ENCODE measurements around the gene DACT2. TPM values are rescaled to one million over a fixed set of nuclear protein-coding genes. Genes with fewer than 3 reads are reported as not detected.
"Not testable (repeated sequence)": the region's sequence is repeated elsewhere in the genome, so short reads cannot be mapped to it uniquely, and the experiment has no call there.

DACT2 gene
- polyA plus RNA-seq, 1 donor = 1.6 TPM

DNA sequence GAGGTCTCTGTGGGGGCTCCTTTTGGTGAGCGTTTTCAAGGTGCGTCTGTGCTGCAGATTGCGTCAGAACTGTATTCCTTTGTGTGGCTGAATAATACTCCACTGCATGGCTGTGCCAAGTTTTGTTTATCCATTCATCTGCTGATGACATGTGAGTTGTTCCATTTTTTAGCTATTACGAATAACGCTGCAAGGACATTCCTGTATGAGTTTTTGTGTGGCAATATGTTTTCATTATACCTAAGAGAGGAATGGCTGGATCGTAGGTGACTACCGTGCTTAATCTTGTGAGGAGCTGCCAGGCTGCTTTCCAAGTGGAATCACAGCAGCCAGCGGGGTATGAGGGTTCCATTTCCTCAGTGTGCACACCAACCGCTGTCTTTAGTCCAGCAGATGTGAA, 1.1 kb upstream of the DACT2 start:
- no peak for DNase-seq

DNA sequence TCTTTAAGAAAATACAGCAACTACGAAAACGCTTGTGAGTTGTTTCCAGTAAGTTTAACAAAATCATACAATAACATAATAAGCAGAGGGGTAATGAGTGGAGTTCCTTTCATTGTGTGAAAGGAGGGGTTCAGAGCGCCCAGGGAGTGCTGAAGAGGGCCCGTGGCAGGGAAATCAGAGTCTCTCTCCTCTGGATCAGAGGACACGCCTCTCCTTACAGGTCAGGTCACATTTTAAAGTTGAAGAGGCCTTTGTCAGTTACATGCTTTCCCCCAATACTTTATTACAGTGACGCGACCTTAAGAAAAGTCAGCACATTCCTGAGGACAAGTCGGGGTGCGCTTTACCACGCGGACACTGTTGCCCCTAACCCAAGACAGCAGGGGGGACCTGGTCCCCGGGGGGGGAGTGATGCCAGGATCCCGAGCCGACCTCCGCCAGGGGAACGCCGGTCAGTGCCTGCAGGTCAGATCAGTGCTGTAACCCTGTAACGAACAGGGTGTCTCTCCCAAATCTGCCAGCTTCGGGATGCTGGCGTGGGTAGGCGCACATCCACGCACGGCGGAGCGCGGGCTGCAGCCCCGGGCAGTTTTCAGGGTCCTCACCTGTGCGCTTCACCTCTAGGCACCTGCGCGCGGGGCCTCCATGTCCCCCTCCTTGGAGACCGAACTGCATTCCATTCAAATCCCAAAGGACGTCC, 848 bp downstream of the DACT2 start:
- DNase-seq = no peak

DNA sequence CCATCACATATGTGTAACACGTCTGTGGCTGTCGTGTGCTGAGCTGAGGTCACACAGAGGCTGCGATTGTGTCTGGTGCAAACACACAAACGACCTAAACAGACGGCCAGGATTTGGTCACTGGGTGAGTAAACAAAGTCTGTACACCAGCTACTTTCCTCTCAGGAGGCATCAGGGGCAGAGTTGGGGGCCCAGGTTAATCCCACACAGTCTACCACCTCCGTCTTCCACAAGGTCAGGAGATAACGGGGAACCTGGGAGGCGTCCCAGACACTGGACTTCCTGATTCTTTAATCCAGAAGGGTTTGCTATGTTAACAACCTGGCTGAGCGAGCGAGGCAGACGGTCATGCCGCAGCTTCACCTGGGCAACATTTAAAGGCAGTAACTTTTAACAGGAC, 1.5 kb downstream of the DACT2 start:
- DNase-seq = no peak

DNA sequence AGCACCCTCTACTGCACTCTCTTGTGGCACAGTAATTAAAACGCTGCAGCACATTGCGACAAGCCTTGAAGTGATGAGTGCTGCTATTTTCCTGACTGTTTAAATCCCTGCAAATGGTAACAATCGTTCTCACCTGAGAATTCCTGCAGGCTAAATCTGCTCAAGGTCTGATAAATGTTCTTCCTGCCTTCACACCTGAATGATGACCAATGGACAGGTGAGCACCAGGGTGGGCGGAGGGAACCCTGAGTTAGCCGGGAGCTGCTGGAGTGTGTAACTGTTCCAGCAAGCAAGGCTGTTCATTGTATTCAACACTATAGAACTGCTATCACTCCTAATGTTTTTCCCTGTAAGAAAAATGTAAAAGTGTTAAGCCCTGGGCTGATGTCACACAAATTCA, 4.0 kb downstream of the DACT2 start:
- no peak for DNase-seq

DNA sequence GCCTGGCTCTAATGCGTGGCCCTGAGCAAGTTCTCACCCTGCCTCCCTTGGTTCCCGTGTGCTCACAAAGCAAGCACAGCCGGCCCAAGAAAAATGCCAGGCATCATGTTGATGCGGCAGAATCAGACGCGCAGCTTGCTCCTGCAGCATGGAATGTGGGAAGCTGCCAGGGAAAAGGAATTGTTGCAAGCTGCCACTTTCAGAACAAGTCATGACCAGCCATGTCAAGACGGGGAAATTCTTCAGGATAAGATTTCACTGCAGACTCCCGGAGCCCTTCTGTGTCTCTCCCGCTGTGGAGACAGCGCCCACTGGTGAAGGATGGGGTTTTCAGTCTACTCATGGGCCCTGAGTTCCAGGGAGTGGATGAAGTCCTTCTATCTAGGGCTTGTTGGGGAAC, 4.6 kb downstream of the DACT2 start:
- DNase-seq = peak; percentile 58

DNA sequence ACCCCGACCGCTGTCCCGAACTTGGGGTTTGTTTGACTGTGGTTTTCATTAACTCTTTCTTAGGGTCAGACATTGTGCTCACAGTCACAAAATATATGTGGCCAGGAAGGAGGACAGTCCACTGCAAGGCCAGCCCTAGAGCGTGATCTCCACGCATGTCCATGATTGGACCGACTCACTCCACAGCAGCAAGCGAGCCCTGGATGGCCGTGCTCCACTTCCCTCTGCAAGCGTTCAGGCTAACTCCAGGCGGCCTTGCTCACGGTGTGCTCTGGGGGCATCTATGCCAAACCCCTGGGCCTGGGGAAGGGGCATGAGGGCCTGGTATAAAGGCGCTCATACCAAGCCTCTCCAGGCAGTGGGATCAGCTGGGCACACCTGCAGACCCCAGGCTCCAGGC, 5.6 kb downstream of the DACT2 start:
- DNase-seq = no peak

GRCh38 chr6:168313431-168314011, 6.1 kb downstream of the DACT2 start:
- DNase-seq = no peak

DNA sequence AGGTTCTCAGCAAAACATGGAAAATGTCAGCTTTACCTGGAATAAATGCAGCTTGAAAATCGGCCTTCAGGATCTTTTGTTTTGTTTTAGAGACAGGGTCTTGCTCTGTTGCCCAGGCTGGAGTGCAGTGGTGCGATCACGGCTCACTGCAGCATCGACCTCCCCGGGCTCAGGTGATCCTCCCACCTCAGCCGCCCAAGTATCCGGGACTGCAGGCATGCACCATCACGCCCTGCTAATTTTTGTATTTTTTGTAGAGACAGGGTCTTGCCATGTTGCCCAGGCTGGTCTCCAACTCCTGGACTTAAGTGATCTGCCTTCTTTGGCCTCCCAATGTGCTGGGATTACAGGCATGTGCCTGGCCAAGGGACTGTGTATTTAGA, 7.5 kb downstream of the DACT2 start:
- not testable (repeated sequence) for DNase-seq

GRCh38 chr6:168311410-168312124, 8.0 kb downstream of the DACT2 start:
- DNase-seq = no peak

DNA sequence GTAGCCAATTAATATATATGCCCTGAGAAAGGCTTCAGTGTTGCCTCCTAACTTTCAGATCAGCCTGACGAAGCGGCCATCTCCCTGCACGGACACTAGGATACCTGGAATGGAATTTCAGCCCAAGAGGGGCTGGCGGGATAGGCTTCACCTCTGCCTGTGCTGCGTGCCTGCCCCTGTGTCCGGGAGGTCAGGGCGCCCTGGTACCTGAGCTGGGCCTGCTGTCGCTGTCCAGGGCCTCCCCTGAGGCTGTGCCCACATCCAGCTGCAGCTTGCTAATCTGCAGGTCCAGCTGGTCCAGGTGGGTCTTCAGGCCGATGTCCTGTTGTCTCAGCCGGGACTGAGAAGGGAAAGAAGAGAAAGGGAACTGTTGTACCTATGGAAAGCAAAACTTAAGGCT, 8.6 kb downstream of the DACT2 start:
- DNase-seq = no peak

- DNase-seq = no peak
These were observed 9.2 kb downstream of the DACT2 start for GRCh38 chr6:168310403-168310802.

DNA sequence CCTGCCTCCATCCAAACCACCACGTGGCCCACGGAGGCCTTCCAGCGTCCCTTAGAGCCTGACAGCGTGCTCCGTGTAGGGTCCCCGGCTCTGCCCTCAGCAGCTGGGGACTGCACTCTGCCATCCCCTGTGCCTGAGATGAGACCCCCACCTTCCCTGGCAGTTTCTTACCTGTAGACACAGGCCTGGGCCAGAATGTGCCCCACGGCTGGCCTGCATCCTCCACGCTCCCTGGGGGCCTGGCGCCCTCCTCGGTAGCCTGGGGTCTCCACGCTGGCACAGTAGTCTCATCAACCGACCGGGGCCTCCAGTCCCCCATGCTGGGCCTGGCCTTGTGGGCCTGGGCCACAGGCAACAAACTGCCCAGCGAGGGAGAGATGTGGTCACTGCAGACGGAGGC, 9.6 kb downstream of the DACT2 start:
- DNase-seq = no peak

DNA sequence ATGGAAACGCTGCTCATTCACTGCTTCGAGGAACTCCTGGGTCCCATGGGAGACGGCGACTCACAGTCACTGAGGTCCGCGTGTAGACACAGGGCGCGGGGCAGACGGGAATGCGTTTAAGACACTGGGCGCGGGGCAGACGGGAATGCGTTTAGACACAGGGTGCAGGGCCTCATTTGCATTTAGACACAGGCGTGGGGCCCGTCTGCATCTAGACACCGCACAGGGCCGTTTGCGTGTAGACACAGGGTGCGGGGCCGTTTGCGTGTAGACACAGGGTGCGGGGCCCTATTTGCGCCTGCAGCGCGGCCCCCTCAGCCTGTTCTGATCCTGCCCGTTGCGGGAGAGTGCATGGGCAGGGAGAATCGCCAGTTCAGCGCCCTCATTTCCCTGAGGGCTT, 10.4 kb downstream of the DACT2 start:
- no peak for DNase-seq

- DNase-seq = no peak
These were observed 11.0 kb downstream of the DACT2 start for GRCh38 chr6:168308390-168309144.

- no peak for DNase-seq
These were observed 11.9 kb downstream of the DACT2 start for GRCh38 chr6:168307695-168308021.

DNA sequence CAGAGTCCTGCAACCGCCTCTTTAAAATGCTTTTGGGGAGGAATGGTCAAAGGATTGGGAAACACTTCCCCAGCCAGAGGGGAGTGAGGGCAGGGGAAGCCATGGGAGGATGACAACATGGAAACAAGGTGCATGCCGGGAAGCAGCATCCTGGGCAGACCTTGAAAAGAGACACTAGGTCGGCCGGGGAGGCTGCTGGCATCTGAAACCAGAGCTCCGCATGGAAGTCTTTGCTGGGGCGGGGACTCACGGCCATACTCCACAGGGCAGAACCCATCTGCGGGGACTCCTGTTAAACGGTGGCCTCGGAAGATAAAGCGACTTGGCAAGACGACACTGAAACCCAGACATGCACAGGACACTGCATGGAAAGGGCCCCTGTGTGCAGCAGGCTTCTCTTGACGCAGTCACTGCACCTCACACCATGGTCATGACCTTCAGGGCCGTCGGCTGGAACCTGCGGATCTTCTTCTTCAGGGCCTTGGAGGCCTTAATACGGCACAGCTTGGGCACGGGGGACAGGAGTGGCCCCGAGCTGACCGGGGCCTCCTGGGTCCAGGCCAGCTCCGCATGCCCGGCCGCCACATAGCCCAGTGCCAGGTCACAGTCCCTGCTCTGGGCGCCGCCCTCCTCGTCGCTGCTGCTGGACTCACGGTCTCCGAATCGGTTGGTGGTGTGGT, 12.4 kb downstream of the DACT2 start:
- no peak for DNase-seq

DNA sequence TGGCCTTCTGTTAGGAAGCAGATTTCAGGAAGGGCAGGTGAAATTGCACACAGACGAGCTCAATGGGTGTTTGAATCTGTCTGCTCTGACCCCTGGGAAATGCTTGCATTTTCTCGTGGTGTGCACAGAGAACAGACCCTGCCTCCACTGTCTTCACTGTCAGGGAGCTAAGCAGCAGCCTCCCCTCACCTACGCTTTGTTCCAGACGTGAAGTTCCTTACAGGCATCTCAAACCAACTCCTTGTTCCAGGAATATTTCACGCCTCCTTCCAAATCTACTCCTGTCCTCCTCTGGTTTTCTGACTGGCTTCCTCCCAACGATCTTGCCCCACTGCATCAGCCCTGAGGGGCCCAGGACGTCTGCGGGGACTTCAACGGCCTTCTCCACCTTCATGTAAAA, 13.7 kb downstream of the DACT2 start:
- DNase-seq = no peak

DNA sequence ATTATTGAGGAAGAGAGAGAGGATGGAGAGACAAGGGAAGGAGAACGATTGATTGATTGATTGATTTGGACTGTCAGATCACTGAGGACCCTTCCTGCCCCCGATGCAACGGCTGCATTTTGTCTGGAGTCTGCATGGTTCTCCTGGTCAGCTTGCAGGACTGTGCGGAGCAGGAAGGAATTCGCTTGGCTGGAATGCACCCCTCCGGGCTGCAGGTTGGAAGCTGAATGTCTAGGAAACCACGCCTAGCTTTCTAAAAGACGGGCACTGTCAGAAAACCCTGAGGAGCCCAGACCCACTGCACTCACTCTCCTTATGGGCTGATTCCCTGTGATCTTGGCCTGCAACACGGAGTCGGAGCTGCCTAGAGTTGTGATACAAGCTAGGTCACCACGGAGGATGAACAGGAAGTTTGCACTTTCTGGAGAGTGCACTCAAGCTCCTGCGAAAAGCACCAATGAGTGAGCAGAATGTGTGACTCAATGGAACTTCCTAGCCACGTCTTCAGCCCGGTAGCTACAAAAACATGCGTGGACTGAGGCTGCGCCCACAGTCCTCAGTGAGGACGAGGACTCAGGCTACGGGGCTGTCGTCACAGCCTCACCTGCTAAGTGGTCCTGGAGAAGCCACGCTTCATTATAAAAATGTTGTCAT, 14.4 kb downstream of the DACT2 start:
- DNase-seq = no peak

GRCh38 chr6:168304752-168305015, 14.9 kb downstream of the DACT2 start:
- no peak for DNase-seq

- DNase-seq = no peak
These were observed 15.4 kb downstream of the DACT2 start for GRCh38 chr6:168303982-168304751.

DNA sequence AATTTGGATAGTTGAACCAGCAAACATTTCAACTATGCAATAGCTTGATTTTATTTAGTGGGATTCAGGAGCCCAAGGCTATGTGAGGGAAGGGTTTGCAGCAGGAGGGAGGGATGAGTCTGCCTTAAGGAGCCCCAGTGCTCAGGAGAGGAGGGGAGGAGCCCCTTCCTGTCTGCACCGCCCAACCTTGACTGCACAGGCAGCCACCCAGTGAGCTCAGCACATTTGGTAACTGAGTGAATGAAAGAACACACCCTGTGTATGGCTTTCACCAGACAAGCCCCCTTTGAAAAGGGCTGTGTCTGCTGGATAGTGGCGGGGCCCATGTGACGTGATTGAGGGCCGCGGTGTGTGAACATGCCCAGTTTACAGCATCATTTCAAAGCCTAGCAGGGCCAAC, 17.0 kb downstream of the DACT2 start:
- no peak for DNase-seq
